GM23338 (cell line): Measurements from ENCODE around the gene BPI. TPM values are rescaled to one million over a fixed set of nuclear protein-coding genes. Genes with fewer than 3 reads are reported as not detected.

Experiments
- ATAC-seq: fragments of 200-7000 bp; cut with Tn5 transposase; 3 replicates; pipeline ENCODE4 v1.9.1; 2020
- DNase-seq: peaks from one replicate; pipeline ENCODE4 v3.0.0-alpha.2; 2015; ENCODE audit warnings: low spot score
- H2AFZ ChIP-seq: fragments of 200-600 bp; sonication (generic); 2 replicates; pipeline ENCODE4 v1.8.0; 2016; ENCODE audit warnings: antibody characterized with exemption, mild to moderate bottlenecking, moderate library complexity
- H3F3A ChIP-seq: fragments of 200-600 bp; sonication (generic); replicated peaks from 2 replicates; pipeline ENCODE4 v1.8.0; 2017; ENCODE audit warnings: antibody characterized with exemption, mixed run types, low read depth
- H3K27ac ChIP-seq: fragments of 200-600 bp; sonication (generic); 2 replicates; pipeline ENCODE4 v1.6.1; 2016; ENCODE audit warnings: low read depth
- H3K27me3 ChIP-seq: fragments of 200-600 bp; sonication (generic); 2 replicates; pipeline ENCODE4 v1.8.0; 2016; ENCODE audit warnings: mild to moderate bottlenecking, mixed run types, moderate library complexity; ENCODE audit not compliant: insufficient read depth
- H3K36me3 ChIP-seq: fragments of 200-600 bp; sonication (generic); 2 replicates; pipeline ENCODE4 v1.8.0; 2016; ENCODE audit warnings: mild to moderate bottlenecking; ENCODE audit not compliant: insufficient read depth
- H3K4me1 ChIP-seq: fragments of 200-600 bp; sonication (generic); 2 replicates; pipeline ENCODE4 v1.8.0; 2016; ENCODE audit warnings: mild to moderate bottlenecking, moderate library complexity; ENCODE audit not compliant: insufficient read depth
- H3K4me2 ChIP-seq: fragments of 200-600 bp; sonication (generic); 2 replicates; pipeline ENCODE4 v1.7.1; 2017; ENCODE audit warnings: mixed run types
- H3K4me3 ChIP-seq: fragments of 200-600 bp; sonication (generic); 2 replicates; pipeline ENCODE4 v1.6.1; 2016; ENCODE audit warnings: mixed run types
- H3K79me2 ChIP-seq: fragments of 200-600 bp; sonication (generic); replicated peaks from 2 replicates; pipeline ENCODE4 v1.8.0; 2017; ENCODE audit warnings: mild to moderate bottlenecking; ENCODE audit not compliant: insufficient read depth
- H3K9me2 ChIP-seq: fragments of 200-600 bp; sonication (generic); 2 replicates; pipeline ENCODE4 v1.8.0; 2017; ENCODE audit not compliant: insufficient read depth
- H4K20me1 ChIP-seq: fragments of 200-600 bp; sonication (generic); replicated peaks from 2 replicates; pipeline ENCODE4 v1.8.0; 2017; ENCODE audit warnings: mild to moderate bottlenecking; ENCODE audit not compliant: insufficient read depth
- H3K27ac Mint-ChIP-seq: 2 replicates; pipeline ENCODE4 v1.8.0; 2020; ENCODE audit warnings: inconsistent platforms, mild to moderate bottlenecking, moderate library complexity, mixed read lengths
- H3K27me3 Mint-ChIP-seq: 3 replicates; pipeline ENCODE4 v1.8.0; 2022; ENCODE audit warnings: low read depth, mild to moderate bottlenecking, moderate library complexity, mixed read lengths, inconsistent platforms; ENCODE audit not compliant: insufficient read depth, poor library complexity
- H3K36me3 Mint-ChIP-seq: 3 replicates; pipeline ENCODE4 v1.8.0; 2021; ENCODE audit warnings: low read depth, mild to moderate bottlenecking, inconsistent platforms, moderate library complexity, mixed read lengths
- H3K4me1 Mint-ChIP-seq: 3 replicates; pipeline ENCODE4 v1.8.0; 2020; ENCODE audit warnings: mild to moderate bottlenecking, inconsistent platforms, mixed read lengths
- H3K4me3 Mint-ChIP-seq: 3 replicates; pipeline ENCODE4 v1.8.0; 2021; ENCODE audit warnings: moderate library complexity, mild to moderate bottlenecking, inconsistent platforms, mixed read lengths
- H3K9me3 Mint-ChIP-seq: 3 replicates; pipeline ENCODE4 v1.8.0; 2020; ENCODE audit warnings: moderate library complexity, mild to moderate bottlenecking, inconsistent platforms, mixed read lengths
- CREB1 ChIP-seq: fragments of 250-450 bp; sonication (Bioruptor Pico); IDR thresholded peaks from 2 replicates; pipeline ENCODE4 v1.5.0; 2020; ENCODE audit warnings: low read depth, mild to moderate bottlenecking, moderate library complexity
- EZH2 ChIP-seq: fragments of 200-600 bp; sonication (generic); IDR thresholded peaks from one replicate; pipeline ENCODE4 v1.8.0; 2017; ENCODE audit warnings: antibody characterized with exemption, mild to moderate bottlenecking, low read depth; ENCODE audit not compliant: unreplicated experiment
- EZH2phosphoT487 ChIP-seq: fragments of 200-600 bp; sonication (generic); IDR thresholded peaks from one replicate; pipeline ENCODE4 v1.8.1; 2018; ENCODE audit warnings: antibody characterized with exemption; ENCODE audit not compliant: unreplicated experiment
- JUNB ChIP-seq: IDR thresholded peaks from one replicate; pipeline ENCODE4 v1.6.1; 2016; ENCODE audit warnings: antibody characterized with exemption; ENCODE audit not compliant: unreplicated experiment
- NANOG ChIP-seq: IDR thresholded peaks from 2 replicates; pipeline ENCODE4 v1.6.1; 2016; ENCODE audit warnings: antibody characterized with exemption, borderline replicate concordance
- STAT1 ChIP-seq: IDR thresholded peaks from one replicate; pipeline ENCODE4 v1.6.1; 2016; ENCODE audit warnings: antibody characterized with exemption; ENCODE audit not compliant: unreplicated experiment
- ZNF114 ChIP-seq: fragments of 250-450 bp; sonication (Bioruptor Pico); IDR thresholded peaks from 2 replicates; pipeline ENCODE4 v1.5.0; 2020; ENCODE audit warnings: mild to moderate bottlenecking, moderate library complexity
- ZNF331 ChIP-seq: fragments of 250-450 bp; sonication (Bioruptor Pico); IDR thresholded peaks from 2 replicates; pipeline ENCODE4 v1.5.0; 2020; ENCODE audit warnings: low read depth, mild to moderate bottlenecking, moderate library complexity
- polyA plus RNA-seq: library from polyadenylated mRNA; unstranded; fragments of >200 nt; fragmentation: Nextera tagmentation; extraction: Ambion mirVana; gene quantifications from 2 replicates; pipeline ENCODE4 v1.2.1, GENCODE V29; 2016
- total RNA-seq: library from RNA; depleted of rRNA; stranded (reverse); fragments of >200 nt; shearing (Covaris generic); gene quantifications from 2 replicates; pipeline ENCODE4 v1.2.3, GENCODE V29; 2014
- TF ChIP-seq, protein P1 (sequence below), 2 experiments: fragments of 200-600 bp in 1 of 2; sonication (generic) in 1 of 2; conservative IDR thresholded peaks; 2 replicates each; pipeline versions ENCODE4 v1.5.1 to v1.6.1; 2016 to 2017; ENCODE audit warnings: antibody characterized with exemption in 2 of 2, low read depth in 2 of 2, mild to moderate bottlenecking in 2 of 2, moderate library complexity in 1 of 2
- TF ChIP-seq, protein P2 (sequence below): IDR thresholded peaks from 2 replicates; pipeline ENCODE4 v1.6.1; 2016; ENCODE audit warnings: antibody characterized with exemption
- TF ChIP-seq, protein P3 (sequence below): fragments of 250-450 bp; sonication (Bioruptor Pico); IDR thresholded peaks from 2 replicates; pipeline ENCODE4 v1.5.0; 2020; ENCODE audit warnings: mild to moderate bottlenecking, moderate library complexity

The BPI gene
- total and polyA plus RNA-seq, 2 experiments from 2014 or later = not detected

DNA sequence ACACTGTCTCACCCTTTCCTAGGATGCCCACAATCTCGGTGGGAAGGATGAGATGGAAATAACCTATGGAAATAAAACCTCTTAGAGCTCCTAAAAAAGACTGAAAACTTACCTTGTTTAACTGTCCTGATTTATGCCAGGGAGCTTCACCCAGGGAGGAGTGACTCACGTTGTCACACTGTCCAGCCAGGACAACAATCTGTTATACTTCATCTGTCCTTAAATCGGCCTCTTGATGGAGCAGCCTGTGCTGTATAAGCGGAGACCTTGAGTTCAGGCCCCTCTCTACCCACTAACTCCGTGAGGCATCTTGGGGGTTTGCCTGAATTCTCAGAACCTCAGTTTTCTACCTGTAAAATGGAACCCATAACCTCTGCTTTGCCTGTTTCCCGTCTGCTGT lies 34.2 kb upstream of the BPI start (continued):
- TF ChIP-seq, protein P1, sequence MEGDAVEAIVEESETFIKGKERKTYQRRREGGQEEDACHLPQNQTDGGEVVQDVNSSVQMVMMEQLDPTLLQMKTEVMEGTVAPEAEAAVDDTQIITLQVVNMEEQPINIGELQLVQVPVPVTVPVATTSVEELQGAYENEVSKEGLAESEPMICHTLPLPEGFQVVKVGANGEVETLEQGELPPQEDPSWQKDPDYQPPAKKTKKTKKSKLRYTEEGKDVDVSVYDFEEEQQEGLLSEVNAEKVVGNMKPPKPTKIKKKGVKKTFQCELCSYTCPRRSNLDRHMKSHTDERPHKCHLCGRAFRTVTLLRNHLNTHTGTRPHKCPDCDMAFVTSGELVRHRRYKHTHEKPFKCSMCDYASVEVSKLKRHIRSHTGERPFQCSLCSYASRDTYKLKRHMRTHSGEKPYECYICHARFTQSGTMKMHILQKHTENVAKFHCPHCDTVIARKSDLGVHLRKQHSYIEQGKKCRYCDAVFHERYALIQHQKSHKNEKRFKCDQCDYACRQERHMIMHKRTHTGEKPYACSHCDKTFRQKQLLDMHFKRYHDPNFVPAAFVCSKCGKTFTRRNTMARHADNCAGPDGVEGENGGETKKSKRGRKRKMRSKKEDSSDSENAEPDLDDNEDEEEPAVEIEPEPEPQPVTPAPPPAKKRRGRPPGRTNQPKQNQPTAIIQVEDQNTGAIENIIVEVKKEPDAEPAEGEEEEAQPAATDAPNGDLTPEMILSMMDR (conservative IDR thresholded peaks at IDR 0.05; ENCODE audit: low read depth in 2 of 2) = no peak
- no peak for TF ChIP-seq STAT1
- TF ChIP-seq NANOG = no peak
- TF ChIP-seq ZNF331 (CRISPR knock-in tag) = no peak
- TF ChIP-seq, protein P2, sequence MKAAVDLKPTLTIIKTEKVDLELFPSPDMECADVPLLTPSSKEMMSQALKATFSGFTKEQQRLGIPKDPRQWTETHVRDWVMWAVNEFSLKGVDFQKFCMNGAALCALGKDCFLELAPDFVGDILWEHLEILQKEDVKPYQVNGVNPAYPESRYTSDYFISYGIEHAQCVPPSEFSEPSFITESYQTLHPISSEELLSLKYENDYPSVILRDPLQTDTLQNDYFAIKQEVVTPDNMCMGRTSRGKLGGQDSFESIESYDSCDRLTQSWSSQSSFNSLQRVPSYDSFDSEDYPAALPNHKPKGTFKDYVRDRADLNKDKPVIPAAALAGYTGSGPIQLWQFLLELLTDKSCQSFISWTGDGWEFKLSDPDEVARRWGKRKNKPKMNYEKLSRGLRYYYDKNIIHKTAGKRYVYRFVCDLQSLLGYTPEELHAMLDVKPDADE = no peak

DNA sequence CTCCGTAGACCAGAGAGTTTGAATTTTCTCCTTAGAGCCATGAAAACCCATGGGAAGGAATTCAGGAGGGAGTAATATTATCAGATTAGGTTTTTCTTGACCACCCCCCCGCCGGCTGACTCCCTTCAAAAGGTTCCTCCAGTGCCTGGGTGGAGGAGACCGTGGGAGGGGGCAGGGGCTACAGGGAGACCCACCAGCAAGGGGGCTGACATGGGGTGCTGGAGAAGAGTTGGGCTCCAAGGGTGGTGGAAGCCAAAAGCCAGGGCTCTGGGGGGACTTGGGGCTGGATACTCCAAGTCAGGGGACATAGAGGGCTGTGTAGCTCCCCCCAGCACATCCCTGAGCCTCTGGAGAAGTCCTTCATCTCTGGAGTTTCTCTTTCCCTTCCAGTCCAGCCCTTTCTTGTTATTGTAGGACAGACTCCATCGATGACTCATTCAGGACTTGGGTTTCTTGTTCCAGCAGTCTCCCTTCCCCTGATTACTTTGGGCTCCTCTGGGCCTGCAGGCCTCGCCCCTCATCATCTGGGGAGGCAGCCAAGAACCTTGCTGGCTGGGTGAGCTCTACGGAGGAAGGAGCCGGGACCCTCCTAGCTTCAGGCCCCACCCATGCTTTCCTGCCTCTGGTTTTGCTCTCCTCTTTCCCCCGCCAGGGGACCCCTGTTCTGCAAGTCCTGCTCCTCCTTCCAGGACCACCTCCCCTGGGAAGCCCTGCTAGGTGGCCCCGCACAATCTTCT lies 32.9 kb upstream of the BPI start:
- H3K9me3 Mint-ChIP-seq = peaks cover 5% of the 10 kb centered on the region; the same call in 2 of the 3 replicates
- H3K79me2 ChIP-seq = no peaks in the 10 kb centered on the region
- H3K27ac Mint-ChIP-seq = no peak overlapping the region
- H3K4me1 Mint-ChIP-seq = no peaks in the 10 kb centered on the region
- H3F3A ChIP-seq = no peaks in the 10 kb centered on the region
- no peaks in the 10 kb centered on the region for H3K9me2 ChIP-seq
- H3K4me3 ChIP-seq = no peak overlapping the region
- no peaks in the 10 kb centered on the region for H3K27me3 ChIP-seq
- H3K36me3 ChIP-seq = no peaks in the 10 kb centered on the region
- DNase-seq (no peak), ATAC-seq (no peak)
- H3K36me3 Mint-ChIP-seq = no peaks in the 10 kb centered on the region
- H3K27me3 Mint-ChIP-seq = peaks cover 6% of the 10 kb centered on the region
- H4K20me1 ChIP-seq = no peaks in the 10 kb centered on the region
- H3K4me3 Mint-ChIP-seq = no peak overlapping the region
- no peak overlapping the region for H2AFZ ChIP-seq
- no peaks in the 10 kb centered on the region for H3K4me1 ChIP-seq
- no peak overlapping the region for H3K4me2 ChIP-seq
- H3K27ac ChIP-seq = no peak overlapping the region
- TF ChIP-seq, protein P1 (conservative IDR thresholded peaks at IDR 0.05; ENCODE audit: low read depth in 2 of 2) = no peak
- TF ChIP-seq ZNF114 (CRISPR knock-in tag) (no peak), EZH2phosphoT487 (no peak), ZNF331 (CRISPR knock-in tag) (no peak), STAT1 (no peak), EZH2 (no peak), JUNB (no peak), CREB1 (CRISPR knock-in tag) (no peak), NANOG (no peak)
- TF ChIP-seq, protein P2 = no peak
- TF ChIP-seq, protein P3, sequence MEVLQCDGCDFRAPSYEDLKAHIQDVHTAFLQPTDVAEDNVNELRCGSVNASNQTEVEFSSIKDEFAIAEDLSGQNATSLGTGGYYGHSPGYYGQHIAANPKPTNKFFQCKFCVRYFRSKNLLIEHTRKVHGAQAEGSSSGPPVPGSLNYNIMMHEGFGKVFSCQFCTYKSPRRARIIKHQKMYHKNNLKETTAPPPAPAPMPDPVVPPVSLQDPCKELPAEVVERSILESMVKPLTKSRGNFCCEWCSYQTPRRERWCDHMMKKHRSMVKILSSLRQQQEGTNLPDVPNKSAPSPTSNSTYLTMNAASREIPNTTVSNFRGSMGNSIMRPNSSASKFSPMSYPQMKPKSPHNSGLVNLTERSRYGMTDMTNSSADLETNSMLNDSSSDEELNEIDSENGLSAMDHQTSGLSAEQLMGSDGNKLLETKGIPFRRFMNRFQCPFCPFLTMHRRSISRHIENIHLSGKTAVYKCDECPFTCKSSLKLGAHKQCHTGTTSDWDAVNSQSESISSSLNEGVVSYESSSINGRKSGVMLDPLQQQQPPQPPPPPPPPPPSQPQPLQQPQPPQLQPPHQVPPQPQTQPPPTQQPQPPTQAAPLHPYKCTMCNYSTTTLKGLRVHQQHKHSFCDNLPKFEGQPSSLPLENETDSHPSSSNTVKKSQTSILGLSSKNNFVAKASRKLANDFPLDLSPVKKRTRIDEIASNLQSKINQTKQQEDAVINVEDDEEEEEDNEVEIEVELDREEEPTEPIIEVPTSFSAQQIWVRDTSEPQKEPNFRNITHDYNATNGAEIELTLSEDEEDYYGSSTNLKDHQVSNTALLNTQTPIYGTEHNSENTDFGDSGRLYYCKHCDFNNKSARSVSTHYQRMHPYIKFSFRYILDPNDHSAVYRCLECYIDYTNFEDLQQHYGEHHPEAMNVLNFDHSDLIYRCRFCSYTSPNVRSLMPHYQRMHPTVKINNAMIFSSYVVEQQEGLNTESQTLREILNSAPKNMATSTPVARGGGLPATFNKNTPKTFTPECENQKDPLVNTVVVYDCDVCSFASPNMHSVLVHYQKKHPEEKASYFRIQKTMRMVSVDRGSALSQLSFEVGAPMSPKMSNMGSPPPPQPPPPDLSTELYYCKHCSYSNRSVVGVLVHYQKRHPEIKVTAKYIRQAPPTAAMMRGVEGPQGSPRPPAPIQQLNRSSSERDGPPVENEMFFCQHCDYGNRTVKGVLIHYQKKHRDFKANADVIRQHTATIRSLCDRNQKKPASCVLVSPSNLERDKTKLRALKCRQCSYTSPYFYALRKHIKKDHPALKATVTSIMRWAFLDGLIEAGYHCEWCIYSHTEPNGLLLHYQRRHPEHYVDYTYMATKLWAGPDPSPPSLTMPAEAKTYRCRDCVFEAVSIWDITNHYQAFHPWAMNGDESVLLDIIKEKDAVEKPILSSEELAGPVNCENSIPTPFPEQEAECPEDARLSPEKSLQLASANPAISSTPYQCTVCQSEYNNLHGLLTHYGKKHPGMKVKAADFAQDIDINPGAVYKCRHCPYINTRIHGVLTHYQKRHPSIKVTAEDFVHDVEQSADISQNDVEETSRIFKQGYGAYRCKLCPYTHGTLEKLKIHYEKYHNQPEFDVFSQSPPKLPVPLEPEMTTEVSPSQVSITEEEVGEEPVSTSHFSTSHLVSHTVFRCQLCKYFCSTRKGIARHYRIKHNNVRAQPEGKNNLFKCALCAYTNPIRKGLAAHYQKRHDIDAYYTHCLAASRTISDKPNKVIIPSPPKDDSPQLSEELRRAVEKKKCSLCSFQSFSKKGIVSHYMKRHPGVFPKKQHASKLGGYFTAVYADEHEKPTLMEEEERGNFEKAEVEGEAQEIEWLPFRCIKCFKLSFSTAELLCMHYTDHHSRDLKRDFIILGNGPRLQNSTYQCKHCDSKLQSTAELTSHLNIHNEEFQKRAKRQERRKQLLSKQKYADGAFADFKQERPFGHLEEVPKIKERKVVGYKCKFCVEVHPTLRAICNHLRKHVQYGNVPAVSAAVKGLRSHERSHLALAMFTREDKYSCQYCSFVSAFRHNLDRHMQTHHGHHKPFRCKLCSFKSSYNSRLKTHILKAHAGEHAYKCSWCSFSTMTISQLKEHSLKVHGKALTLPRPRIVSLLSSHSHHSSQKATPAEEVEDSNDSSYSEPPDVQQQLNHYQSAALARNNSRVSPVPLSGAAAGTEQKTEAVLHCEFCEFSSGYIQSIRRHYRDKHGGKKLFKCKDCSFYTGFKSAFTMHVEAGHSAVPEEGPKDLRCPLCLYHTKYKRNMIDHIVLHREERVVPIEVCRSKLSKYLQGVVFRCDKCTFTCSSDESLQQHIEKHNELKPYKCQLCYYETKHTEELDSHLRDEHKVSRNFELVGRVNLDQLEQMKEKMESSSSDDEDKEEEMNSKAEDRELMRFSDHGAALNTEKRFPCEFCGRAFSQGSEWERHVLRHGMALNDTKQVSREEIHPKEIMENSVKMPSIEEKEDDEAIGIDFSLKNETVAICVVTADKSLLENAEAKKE (CRISPR knock-in tag) = no peak
